ENCODE measurements around the gene MYBPHL. TPM values are rescaled to one million over a fixed set of nuclear protein-coding genes. Genes with fewer than 3 reads are reported as not detected.

Gene MYBPHL
- total RNA-seq, 4 donors from 2014 or later, result 0.46 TPM; not detected in 3

- no peaks in the 10 kb centered on the region for H3K27me3 ChIP-seq
- peak; percentile 14 for ATAC-seq
- peak overlapping the region in 1 of 2 donors; percentile 35 for H3K4me3 ChIP-seq
- peak overlapping the region; percentile 58 to 93 (median 89) for H3K27ac ChIP-seq
- 0 to 70% methylated on average over 2 to 3 of the region's 9 CpGs for WGBS, 2 donors (ENCODE audit: low coverage in 1 of 2)
- no peaks in the 10 kb centered on the region for H3K9me3 ChIP-seq
- H3K36me3 ChIP-seq, result peaks cover 0 to 10% of the 10 kb centered on the region in 2 donors
- H3K4me1 ChIP-seq, result peaks cover 0 to 64% (median 29%) of the 10 kb centered on the region in 3 donors
- TF ChIP-seq POLR2AphosphoS5 (IDR thresholded peaks at IDR 0.05) (no peak), CTCF (IDR thresholded peaks at IDR 0.05) (no peak), POLR2A (IDR thresholded peaks at IDR 0.05) (no peak), EP300 (IDR thresholded peaks at IDR 0.05) (no peak)
Observed at GRCh38 chr1:109253803-109254620, 52.8 kb downstream of the MYBPHL start.

- Histone ChIP-seq H3K27me3 (no peaks in the 10 kb centered on the region), H3K9me3 (no peaks in the 10 kb centered on the region), H3K4me3 (peak overlapping the region in 1 of 2 donors; percentile 35), H3K36me3 (peaks cover 0 to 2% of the 10 kb centered on the region in 2 donors), H3K27ac (peak overlapping the region; percentile 58 to 93 (median 89)), H3K4me1 (peaks cover 0 to 69% (median 29%) of the 10 kb centered on the region in 3 donors)
- 83% methylated on average over 6 of the region's 33 CpGs; no CpG with 5 or more reads in 1 of the 2 donors for WGBS, 2 donors (ENCODE audit: low coverage in 1 of 2)
- peak; percentile 83 for ATAC-seq
- TF ChIP-seq POLR2A (IDR thresholded peaks at IDR 0.05), result no peak
- no peak for TF ChIP-seq EP300 (IDR thresholded peaks at IDR 0.05)
- TF ChIP-seq POLR2AphosphoS5 (IDR thresholded peaks at IDR 0.05), result peak; percentile 60
Observed at GRCh38 chr1:109252893-109253802, 53.7 kb downstream of the MYBPHL start.

- H3K9me3 ChIP-seq, result no peaks in the 10 kb centered on the region
- H3K36me3 ChIP-seq, result no peaks in the 10 kb centered on the region
- peaks cover 0 to 69% (median 29%) of the 10 kb centered on the region in 3 donors for H3K4me1 ChIP-seq
- no peak for ATAC-seq
- 93% methylated on average over 9 of the region's 31 CpGs; no CpG with 5 or more reads in 1 of the 2 donors for WGBS, 2 donors (ENCODE audit: low coverage in 1 of 2)
- no peak overlapping the region for H3K4me3 ChIP-seq
- H3K27ac ChIP-seq, result peak overlapping the region in 3 of 4 donors; percentile 89 to 93 (median 89)
- H3K27me3 ChIP-seq, result no peaks in the 10 kb centered on the region
- TF ChIP-seq EP300 (IDR thresholded peaks at IDR 0.05) (no peak), POLR2AphosphoS5 (IDR thresholded peaks at IDR 0.05) (no peak), POLR2A (IDR thresholded peaks at IDR 0.05) (no peak), CTCF (IDR thresholded peaks at IDR 0.05) (no peak)
Observed at GRCh38 chr1:109252167-109252892, 54.5 kb downstream of the MYBPHL start.

- TF ChIP-seq POLR2AphosphoS5 (IDR thresholded peaks at IDR 0.05), result no peak
- TF ChIP-seq CTCF (IDR thresholded peaks at IDR 0.05), result no peak
- no peak for TF ChIP-seq EP300 (IDR thresholded peaks at IDR 0.05)
- TF ChIP-seq POLR2A (IDR thresholded peaks at IDR 0.05), result no peak
- WGBS, 2 donors (ENCODE audit: low coverage in 1 of 2), result 96% methylated on average over 9 to 11 of the region's 32 CpGs
- Histone ChIP-seq H3K4me3 (no peak overlapping the region), H3K36me3 (no peaks in the 10 kb centered on the region), H3K27me3 (no peaks in the 10 kb centered on the region), H3K27ac (no peak overlapping the region), H3K4me1 (peaks cover 0 to 69% (median 29%) of the 10 kb centered on the region in 3 donors), H3K9me3 (no peaks in the 10 kb centered on the region)
- no peak for ATAC-seq
Observed at GRCh38 chr1:109251277-109252166, 55.3 kb downstream of the MYBPHL start.
